Neutrophil (primary cell): ENCODE results near the gene VPS33A.
"Not testable (repeated sequence)": the region's sequence is repeated elsewhere in the genome, so short reads cannot be mapped to it uniquely, and the experiment has no call there.

Experiments used
- H3K27ac ChIP-seq: fragments of 200-600 bp; sonication (generic); 2 replicates; pipeline ENCODE4 v1.5.1; 2016; ENCODE audit warnings: mild to moderate bottlenecking, moderate library complexity
- H3K27me3 ChIP-seq: fragments of 200-600 bp; sonication (generic); 2 replicates; pipeline ENCODE4 v1.6.0; 2016; ENCODE audit warnings: mild to moderate bottlenecking
- H3K36me3 ChIP-seq: fragments of 200-600 bp; sonication (generic); 2 replicates; pipeline ENCODE4 v1.5.1; 2017
- H3K4me1 ChIP-seq, 2 experiments: fragments of 200-600 bp in 1 of 2; sonication (generic) in 1 of 2; 1 replicate in 1 of 2; 2 replicates in 1 of 2; pipeline versions ENCODE4 v1.5.1 to v1.6.1; 2013 to 2016; ENCODE audit warnings: low read depth in 1 of 2, low read length in 1 of 2, mild to moderate bottlenecking in 1 of 2, moderate library complexity in 1 of 2; ENCODE audit not compliant: control insufficient read depth in 1 of 2, insufficient read depth in 1 of 2
- H3K4me3 ChIP-seq, 2 experiments: fragments of 200-600 bp in 1 of 2; sonication (generic) in 1 of 2; 1 replicate in 1 of 2; 2 replicates in 1 of 2; pipeline ENCODE4 v1.5.1; 2013 to 2016; ENCODE audit warnings: low read depth in 1 of 2, low read length in 1 of 2, mild to moderate bottlenecking in 1 of 2, moderate library complexity in 1 of 2
- H3K9me3 ChIP-seq: fragments of 200-600 bp; sonication (generic); 2 replicates; pipeline ENCODE4 v1.5.1; 2016
- TF ChIP-seq, protein P1 (sequence below): fragments of 200-600 bp; sonication (generic); IDR thresholded peaks from 2 replicates; pipeline ENCODE4 v1.5.1; 2016; ENCODE audit warnings: antibody characterized with exemption

VPS33A gene

DNA sequence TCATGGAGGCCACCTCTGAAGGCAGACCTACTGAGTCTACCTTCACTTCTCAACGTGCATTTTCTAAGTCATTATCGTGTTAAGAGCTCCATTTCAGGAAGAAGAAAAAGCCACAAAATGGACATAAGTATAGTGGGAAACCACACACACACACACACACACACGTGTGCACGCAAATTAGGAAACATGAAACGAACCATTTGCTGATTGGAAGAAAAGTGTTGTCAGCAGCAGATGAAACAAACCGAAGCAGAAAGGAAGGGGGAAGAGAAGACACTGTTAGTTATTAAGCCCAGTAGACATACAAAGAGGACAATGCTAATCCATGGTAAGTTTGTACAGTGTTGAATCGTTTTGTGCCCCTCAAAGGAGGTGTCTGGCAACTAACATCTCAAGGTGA, 9.9 kb upstream of the VPS33A start:
- peaks cover 55% of the 10 kb centered on the region for H3K36me3 ChIP-seq
- H3K9me3 ChIP-seq, result no peaks in the 10 kb centered on the region
- H3K4me3 ChIP-seq, result no peak overlapping the region
- peak overlapping the region; percentile 41 for H3K27ac ChIP-seq
- TF ChIP-seq, protein P1, sequence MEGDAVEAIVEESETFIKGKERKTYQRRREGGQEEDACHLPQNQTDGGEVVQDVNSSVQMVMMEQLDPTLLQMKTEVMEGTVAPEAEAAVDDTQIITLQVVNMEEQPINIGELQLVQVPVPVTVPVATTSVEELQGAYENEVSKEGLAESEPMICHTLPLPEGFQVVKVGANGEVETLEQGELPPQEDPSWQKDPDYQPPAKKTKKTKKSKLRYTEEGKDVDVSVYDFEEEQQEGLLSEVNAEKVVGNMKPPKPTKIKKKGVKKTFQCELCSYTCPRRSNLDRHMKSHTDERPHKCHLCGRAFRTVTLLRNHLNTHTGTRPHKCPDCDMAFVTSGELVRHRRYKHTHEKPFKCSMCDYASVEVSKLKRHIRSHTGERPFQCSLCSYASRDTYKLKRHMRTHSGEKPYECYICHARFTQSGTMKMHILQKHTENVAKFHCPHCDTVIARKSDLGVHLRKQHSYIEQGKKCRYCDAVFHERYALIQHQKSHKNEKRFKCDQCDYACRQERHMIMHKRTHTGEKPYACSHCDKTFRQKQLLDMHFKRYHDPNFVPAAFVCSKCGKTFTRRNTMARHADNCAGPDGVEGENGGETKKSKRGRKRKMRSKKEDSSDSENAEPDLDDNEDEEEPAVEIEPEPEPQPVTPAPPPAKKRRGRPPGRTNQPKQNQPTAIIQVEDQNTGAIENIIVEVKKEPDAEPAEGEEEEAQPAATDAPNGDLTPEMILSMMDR, result no peak
- H3K27me3 ChIP-seq, result no peaks in the 10 kb centered on the region
- H3K4me1 ChIP-seq, result peaks cover 11 to 12% of the 10 kb centered on the region in 2 experiments

DNA sequence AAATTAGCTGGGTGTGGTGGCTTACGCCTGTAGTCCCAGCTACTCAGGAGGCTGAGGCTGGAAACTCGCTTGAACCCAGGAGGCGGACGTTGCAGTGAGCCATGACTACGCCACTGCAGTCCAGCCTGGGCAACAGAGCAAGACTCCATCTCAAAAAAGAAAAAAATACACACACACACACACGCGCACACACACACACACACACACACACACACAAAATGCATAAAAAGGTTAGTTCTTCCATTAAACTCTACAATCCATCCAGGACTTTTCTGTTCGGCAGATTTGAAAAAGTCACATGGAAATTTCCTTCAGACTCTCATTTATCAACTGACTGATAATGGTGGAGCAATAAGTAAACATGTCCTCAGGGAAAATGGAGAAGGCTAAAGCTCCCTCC, 9.2 kb upstream of the VPS33A start:
- H3K36me3 ChIP-seq, result peaks cover 55% of the 10 kb centered on the region

DNA sequence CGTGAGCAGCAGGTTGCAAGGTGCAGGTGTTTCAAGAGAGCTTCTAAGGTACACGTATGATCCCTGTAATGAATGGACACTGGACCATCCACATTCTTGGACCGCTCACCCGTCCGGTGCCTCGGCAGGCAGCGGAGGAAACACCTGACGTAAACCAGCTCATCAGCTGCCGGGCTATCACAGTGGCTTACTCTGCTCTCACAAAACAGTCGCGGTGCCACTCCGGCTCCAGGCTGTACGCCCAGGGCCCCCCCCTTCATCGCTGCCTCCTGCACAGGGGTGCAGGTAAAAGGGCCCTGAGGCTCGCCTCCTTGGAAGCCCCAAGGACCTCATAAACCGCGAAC, 436 bp downstream of the VPS33A start:
- Histone ChIP-seq H3K36me3 (peaks cover 32% of the 10 kb centered on the region), H3K9me3 (no peaks in the 10 kb centered on the region), H3K4me3 (peak overlapping the region; percentile 83 to 98), H3K27me3 (no peaks in the 10 kb centered on the region), H3K27ac (peak overlapping the region; percentile 91), H3K4me1 (peaks cover 14 to 19% of the 10 kb centered on the region in 2 experiments)
- TF ChIP-seq, protein P1, result no peak

More for the DNA sequence above, 9.2 kb upstream of the VPS33A start:
- TF ChIP-seq, protein P1, result no peak
- Histone ChIP-seq H3K4me3 (no peak overlapping the region), H3K27me3 (no peaks in the 10 kb centered on the region), H3K4me1 (peaks cover 11 to 12% of the 10 kb centered on the region in 2 experiments), H3K27ac (no peak overlapping the region), H3K9me3 (no peaks in the 10 kb centered on the region)

DNA sequence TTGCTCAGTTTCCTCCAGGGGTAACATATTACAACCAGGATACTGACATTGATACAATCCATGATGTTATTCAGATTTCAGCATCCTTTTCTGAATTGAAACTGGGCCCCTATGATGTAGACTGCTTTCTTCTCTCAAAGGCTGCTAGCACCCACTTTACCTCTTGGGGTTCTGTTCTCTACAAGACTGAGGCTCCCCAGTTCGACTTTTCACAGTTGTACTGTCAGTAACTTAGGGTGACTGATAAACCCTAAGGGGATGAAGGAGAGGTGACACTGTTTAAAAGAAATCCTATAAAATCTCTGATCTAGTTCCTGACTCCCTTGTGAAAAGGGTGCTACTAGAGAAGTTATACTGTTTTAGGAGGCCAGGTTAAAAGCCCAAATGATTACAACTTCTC, 818 bp downstream of the VPS33A start:
- peaks cover 32% of the 10 kb centered on the region for H3K36me3 ChIP-seq
- H3K4me1 ChIP-seq, result peaks cover 14 to 19% of the 10 kb centered on the region in 2 experiments
- TF ChIP-seq, protein P1, result no peak
- H3K9me3 ChIP-seq, result no peaks in the 10 kb centered on the region
- H3K27me3 ChIP-seq, result no peaks in the 10 kb centered on the region
- H3K4me3 ChIP-seq, result peak overlapping the region; percentile 83 to 98
- H3K27ac ChIP-seq, result peak overlapping the region; percentile 91

DNA sequence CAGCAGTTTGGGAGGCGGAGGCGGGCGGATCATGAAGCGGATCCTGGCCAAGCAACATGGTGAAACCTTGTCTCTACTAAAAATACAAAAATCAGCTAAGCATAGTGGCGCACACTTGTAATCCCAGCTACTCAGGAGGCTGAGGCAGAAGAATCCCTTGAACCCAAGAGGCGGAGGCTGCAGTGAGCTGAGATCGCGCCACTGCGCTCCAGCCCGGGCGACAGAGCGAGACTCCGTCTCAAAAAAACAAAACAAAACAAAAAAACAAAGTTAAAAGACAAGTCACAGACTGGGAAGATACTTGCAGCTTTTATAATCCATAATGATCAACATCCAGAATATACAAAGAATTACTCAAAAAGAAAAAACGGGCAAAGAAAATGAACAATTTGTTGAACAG, 5.6 kb downstream of the VPS33A start:
- H3K4me3 ChIP-seq, H3K27ac ChIP-seq, H3K9me3 ChIP-seq, H3K27me3 ChIP-seq, H3K4me1 ChIP-seq: not testable (repeated sequence)
- peaks cover 74% of the 10 kb centered on the region for H3K36me3 ChIP-seq

DNA sequence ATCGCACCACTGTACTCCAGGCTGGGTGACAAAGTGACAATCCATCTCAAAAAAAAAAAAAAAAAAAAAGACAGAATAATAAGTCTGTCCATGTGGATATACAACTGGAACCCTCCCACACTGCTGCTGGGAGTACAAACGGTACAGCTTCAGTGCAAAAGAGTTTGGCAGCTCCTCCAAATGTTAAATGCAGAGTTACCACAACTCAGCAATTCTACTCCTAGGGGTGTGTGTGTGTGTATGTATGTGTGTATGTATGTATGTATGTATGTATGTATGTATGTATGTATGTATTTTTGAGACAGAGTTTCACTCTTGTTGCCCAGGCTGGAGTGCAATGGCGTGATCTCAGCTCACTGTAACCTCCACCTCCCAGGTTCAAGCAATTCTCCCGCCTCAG, 7.4 kb downstream of the VPS33A start:
- H3K27me3 ChIP-seq, H3K9me3 ChIP-seq, H3K27ac ChIP-seq: not testable (repeated sequence)

DNA sequence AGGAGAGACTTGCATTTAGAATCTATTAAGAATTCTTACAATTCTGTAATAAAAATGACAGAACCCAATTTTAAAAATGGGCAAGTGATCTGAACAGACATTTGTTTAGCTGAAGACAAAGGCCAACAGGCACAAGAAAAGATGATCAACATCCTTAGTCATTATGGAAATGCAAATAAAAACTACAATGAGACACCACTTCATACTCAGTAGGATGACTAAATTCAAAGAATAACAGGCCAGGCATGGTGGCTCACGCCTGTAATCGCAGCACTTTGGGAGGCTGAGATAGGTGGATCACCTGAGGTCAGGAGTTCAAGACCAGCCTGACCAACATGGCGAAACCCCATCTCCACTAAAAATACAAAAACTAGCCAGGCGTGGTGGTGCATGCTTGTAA, 7.8 kb downstream of the VPS33A start:
- not testable (repeated sequence) for H3K27ac ChIP-seq, H3K4me3 ChIP-seq, H3K27me3 ChIP-seq, H3K9me3 ChIP-seq, H3K4me1 ChIP-seq
- H3K36me3 ChIP-seq, result peaks cover 85% of the 10 kb centered on the region

More for the DNA sequence above, 7.4 kb downstream of the VPS33A start:
- peaks cover 86% of the 10 kb centered on the region for H3K36me3 ChIP-seq
- H3K4me3 ChIP-seq, H3K4me1 ChIP-seq: not testable (repeated sequence)
